HG02885 (cell line): ENCODE results near the gene SLC32A1.

Source experiments
- ATAC-seq: cut with Tn5 transposase; IDR thresholded peaks from one replicate; pipeline ENCODE4 v1.9.1; 2021; ENCODE audit warnings: mild to moderate bottlenecking; ENCODE audit not compliant: unreplicated experiment, poor library complexity

SLC32A1 gene, protein sequence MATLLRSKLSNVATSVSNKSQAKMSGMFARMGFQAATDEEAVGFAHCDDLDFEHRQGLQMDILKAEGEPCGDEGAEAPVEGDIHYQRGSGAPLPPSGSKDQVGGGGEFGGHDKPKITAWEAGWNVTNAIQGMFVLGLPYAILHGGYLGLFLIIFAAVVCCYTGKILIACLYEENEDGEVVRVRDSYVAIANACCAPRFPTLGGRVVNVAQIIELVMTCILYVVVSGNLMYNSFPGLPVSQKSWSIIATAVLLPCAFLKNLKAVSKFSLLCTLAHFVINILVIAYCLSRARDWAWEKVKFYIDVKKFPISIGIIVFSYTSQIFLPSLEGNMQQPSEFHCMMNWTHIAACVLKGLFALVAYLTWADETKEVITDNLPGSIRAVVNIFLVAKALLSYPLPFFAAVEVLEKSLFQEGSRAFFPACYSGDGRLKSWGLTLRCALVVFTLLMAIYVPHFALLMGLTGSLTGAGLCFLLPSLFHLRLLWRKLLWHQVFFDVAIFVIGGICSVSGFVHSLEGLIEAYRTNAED

DNA sequence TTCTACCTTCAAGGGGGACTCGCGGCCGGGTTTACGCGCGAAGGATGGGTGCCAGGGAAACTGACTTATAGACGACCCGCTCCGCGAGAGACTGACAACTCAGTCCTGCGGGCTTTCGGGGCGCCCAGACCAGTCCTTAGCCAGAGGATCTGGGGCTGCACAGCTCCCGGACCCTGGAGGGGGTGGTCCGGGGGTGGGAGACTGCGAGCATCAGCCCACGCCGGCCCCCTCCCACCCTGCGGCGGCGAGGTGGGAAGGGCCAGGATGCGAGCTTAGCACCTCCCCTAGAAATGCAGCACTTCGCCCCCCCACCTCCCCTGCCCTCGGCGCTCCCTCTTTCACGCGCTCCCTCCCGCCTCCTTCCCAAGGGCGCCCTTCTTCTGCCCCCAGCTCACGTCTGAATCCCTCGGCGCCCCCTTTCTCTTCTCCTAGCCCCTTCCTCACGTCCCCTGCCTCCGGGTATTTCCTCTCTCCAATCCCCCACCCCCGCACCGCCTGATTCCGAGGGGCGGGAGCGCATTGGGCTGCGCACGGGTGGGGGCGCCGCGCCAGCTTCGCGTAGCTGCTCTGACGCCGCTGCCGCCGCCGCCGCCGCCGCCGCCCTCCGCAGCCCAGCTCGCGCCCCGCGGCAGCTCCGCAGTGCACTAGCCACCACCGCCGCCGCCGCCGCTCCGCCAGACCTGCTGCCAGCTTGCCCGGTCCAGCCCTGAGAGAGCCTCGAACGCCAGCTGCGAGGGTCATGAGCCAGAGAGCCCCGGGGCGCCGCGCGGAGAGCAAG lies at the start of gene SLC32A1:
TSS of gene SLC32A1 (plus strand) at position 639 of the 778 bp plus-strand sequence. CDS start 239 bp downstream, outside the sequence.
- ATAC-seq = no peak

DNA sequence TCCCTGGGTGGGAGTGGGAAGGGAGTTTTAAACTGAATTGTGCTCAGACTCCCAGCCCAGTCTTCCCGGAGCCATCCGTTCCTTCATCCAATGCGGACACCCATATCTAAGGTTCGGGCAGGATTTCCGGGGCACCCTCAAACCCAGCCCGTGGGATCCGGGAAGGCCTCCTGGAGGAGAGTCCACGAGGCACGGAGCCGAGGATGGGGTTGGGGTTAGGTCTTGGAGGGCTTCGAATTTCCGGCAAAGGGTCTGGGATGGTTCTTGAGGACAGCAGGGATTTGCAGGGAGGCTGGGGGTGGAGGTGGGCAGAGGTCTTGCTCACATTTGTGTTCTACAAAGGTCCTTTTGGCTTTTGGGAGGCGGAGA lies 49.5 kb upstream of the SLC32A1 start:
- ATAC-seq = no peak

DNA sequence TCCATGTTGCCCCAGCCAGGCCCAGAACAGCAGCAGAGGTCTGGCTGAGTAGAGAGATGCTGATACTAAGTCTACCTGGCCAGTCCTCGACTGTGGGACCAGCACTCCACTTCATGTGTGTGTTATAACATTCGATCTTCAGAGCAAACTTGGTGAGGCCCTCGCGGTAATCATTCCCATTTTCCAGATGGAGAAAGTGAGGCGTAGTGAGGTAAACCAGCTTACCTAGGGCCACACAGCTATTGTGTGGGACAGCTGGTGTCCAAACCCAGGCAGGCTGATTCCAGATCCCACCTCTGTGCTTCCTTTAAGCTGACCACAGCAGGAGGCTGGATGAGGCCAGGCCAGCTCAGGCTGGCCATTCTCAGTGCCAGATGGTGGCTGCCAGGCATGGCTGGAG lies 47.7 kb upstream of the SLC32A1 start:
- no peak for ATAC-seq

DNA sequence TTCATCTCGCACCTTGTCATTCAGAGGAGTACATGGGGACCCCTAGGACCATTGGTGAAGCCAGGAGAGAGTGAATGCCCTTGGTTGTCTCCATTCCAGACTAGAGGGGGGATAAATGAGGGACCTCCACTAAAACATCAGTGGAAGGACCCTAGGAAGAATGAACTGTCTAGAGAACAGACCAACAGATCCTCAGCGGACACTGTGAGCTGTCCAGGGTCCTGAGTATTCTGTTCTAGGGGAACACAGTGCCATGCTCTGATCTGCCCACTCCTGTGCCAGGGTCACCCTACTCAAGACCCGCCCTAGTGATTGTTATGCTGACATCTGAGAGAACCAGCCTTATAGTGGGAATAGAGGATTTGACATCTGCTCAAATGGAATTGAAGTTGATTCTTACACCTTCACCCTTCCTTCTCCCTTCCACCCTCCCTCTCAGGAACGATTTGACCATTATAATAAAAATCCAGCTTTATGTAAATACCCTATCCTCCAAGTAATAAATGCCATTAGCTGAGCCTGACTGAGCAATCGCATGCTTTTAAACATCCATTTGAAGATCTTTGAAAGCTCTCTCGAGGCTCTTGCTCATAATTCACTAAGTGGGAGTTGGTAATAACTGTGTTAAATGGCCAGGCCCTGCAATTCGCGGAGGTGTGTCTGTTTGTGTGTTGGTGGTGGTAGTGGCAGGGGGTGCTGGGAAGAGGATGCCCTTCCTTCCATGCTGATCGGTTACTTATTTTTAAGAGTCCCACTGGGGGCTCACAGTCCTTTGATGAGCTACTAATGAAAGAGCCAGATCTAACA lies 43.6 kb upstream of the SLC32A1 start:
- no peak for ATAC-seq

DNA sequence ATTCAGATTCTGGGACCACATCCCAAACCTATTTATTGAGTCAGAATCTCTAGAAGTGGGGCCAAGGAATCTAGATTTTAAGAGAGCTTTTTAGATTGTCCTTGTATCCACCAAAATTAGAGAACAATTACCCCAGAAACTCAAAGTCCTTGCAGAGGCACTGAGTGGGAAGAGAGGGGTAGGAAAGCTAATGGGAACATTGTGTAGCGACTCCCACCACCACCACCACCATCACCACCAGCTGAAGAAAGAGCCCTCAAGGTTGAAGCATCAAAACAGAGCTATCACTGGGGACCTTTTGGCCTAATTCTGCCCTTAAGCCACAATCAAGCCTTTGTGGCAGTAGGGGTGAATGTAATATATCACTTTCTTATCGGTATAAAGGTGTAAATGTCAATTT lies 39.0 kb upstream of the SLC32A1 start:
- no peak for ATAC-seq

DNA sequence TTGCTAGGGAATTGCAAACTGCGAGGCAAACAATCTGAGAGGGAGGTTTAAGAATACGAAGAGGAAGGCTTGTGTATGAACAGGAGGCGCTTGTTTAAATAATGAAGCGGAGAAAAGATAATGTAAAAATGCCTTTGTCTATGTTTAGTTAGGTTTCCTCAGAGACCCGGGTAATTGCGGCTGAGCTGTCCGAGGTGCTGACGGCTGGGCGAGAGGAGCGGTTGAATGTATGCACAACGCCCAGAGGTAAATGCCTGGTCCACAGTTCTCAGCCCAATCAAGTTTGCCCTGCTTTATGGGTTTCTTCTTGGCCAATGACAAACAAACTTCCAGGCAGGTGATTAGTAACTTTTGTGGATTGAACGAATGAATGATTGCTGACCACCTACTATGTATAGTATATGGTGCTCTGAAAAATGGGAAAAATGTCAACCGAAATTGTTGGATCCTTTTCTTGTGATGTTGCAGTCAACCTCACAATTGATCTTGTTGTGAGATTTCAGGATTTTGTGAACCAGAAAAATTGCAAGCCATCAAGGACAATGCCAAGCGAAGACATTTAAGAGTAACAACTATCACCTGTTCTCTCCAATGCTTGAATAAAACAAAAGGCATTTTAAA lies 38.3 kb upstream of the SLC32A1 start:
- ATAC-seq = no peak

DNA sequence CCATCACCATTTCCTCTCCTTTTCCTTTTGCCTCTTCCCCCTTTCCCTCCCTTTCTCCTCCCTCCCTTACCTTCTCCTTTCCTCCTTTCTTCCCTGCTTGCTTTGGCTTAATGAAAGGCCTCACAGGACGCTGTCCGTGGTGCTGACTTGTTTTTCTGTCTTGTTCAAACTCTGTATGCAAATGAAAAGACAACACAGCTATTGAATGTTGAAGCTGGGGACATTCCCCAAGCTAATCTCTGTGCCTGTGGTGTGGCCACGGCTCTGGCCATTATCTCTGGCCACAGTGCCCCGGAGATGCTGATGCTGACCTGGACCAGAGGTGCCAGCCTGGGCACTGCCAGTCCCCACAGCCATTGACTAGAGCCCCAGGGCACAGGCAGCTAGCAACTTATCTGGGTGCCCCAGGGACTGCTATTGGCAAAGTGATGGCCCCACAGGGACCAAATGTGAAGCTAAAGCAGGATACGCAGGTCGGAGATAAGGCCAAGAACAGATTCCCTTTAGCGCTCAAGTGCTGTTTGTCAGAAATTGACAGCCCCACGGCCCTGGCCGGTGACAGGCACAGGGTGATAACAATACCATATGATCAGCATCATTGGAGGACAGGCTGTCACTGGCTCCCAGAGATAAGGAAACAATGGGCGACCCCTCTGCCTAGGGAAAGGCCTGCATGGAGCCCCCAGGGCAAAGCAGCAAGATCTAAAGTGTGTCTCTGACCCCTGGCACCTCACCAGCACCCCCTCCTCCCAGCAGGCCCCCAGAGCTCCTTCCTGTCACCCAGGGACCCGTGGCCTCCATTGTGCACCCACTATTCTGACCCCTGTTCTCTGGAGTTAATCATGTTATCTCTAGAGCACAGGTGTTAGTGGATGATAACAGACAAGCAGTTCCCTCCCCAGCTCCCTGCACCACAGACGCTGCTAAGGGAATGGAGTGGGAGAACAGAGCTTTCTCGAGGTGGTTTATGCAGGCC lies 31.6 kb upstream of the SLC32A1 start:
- no peak for ATAC-seq

DNA sequence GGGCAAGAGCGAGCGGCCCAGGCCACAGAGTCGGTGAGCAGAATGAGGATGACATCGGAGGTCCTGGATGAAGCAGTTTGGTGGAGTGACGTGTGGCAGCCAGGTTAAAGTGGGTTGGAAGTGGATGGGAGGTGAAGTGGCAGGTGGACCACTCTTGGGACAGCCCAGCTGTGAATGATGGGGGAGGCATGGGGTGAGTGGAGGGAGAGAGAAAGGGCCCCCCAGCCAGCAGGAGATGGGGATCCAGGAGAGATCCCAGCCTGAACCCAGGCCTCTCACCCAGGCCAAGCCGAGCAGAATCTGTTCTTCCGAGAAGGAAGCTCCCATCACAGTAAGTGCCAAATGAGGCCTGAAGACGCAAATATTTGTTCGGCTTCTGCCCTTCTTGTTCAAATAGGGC lies 27.0 kb upstream of the SLC32A1 start:
- ATAC-seq = no peak

DNA sequence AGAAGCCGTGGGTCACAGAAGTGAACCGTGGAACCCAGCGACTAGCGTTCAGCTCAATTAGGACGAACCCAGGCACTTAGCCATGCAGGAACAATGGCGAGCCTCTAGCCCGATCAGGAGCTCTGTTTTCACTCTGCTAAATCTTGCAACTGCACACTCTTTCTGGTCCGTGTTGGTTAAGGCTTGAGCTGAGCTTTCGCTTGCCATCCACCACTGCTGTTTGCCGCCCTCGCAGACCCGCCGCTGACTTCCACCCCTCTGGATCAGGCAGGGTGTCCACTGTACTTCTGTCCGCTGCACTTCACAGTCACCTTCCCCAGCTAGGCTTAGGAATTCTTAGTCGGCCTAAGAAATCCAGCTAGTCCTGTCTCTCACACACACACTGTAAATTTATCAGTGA lies 25.7 kb upstream of the SLC32A1 start:
- no peak for ATAC-seq

DNA sequence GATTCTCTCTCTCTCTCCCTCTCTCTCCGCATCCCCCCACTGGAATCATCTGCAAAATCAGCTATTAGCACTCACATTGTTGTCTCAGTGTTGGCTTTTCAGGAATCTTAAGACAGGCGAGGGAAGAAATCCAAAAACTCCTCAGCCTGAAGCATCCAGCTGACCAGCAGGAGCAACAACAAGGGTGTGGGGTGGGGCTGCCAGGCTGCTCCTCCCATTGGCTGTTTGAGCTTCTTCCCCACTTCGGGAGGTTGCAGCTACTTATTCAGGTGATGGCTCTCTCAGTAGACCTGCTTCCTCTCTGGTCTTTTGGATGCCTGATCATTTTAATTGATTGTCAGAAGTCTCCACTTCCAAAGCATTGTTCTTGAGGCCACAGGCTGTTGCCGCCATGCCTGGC lies 24.1 kb upstream of the SLC32A1 start:
- ATAC-seq = no peak

DNA sequence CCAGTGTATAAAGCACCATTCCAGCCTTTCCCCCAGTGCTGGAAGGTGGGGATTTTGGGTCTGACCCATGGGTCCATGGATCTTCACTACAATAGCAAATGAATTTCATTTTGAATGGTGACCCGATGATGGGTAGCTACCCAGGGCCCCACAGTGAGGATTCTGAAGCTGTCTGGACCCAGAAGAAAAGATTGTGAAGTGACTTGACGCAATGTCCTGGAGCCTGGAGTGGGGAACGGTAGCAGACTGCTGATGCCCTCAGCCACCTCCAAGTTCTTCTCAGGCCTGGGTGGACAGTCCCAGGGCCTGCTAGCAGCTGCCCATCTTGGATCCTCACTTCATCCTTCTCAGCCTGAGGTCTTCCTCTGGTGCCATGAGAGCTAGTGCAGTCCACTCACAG lies 23.4 kb upstream of the SLC32A1 start:
- no peak for ATAC-seq

DNA sequence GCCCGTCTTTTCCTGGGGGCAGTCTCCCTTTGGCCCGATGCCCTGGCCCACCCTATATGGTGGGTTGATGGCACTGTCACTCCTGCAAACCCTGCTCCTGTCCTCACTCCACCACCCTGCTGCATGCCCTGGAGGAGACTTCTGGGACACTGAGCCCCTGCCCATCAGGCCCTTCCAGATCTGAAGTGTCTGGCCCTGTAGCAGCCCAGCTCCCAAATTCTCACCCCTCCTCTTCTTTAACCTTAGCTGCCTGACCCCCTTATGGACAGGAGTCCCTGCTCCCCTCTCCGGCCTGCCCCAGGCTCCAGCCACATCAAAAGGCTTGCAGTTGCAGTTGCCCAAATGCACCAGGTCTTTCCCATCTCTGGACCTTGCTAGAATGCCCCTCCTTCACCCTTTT lies 20.8 kb upstream of the SLC32A1 start:
- ATAC-seq = no peak

DNA sequence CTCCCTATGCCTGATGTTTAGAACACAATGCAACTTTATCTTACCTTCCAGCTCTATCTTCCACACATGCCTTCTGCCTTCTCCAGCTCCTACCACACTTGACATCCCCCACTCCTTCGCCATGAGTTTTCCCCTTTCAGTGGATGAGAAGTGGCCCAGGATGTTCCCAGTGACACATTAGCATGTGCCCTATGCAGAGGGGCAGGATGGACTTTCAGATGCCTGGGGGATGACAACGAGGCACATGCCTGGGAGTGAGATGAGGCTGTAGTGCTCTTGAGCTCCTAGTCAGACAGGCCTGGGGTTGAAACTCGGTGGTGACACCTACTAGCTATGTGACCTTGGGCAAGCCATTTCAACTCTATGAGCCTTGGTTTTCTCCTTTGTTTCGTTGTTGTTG lies 20.1 kb upstream of the SLC32A1 start:
- ATAC-seq = no peak

DNA sequence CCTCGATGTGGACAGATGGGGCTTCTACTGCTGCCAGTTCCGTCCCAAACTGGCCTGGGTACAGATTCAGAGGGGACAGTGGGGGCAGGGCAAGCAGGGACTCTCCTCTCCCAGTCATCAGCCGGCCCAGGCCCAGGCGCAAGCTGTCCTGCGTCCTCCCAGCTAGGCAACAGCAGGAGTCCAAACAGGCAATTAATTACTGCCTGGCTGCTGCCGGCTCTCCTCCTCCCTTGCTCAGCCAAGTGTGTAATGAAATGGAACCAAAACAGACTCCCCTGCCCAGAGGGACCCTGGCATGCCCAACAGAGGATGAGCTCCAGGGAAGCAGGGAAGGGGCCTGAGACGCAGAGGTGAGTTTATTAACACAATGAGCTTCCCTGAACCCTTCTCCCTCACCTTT lies 17.8 kb upstream of the SLC32A1 start:
- ATAC-seq = no peak

DNA sequence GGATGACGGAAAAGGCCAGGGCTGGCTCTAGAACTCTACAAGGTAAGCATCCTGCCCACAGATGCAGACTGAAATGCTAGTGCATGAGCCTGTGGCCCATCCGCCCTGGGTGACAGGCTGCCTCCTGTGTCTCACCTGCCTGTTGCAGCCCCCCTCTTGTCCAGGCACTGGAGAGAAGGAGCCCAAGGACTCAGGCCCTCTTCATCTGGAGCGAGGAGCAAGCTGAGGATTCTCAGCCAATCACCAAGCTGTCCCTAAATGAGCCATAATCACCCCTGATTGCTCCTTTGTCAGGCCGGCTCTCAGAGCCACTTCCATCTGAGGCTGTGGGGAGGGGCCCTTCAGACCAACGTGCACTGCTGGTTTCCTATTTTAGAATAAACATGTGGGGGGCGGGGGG lies 10.0 kb upstream of the SLC32A1 start:
- ATAC-seq = no peak

DNA sequence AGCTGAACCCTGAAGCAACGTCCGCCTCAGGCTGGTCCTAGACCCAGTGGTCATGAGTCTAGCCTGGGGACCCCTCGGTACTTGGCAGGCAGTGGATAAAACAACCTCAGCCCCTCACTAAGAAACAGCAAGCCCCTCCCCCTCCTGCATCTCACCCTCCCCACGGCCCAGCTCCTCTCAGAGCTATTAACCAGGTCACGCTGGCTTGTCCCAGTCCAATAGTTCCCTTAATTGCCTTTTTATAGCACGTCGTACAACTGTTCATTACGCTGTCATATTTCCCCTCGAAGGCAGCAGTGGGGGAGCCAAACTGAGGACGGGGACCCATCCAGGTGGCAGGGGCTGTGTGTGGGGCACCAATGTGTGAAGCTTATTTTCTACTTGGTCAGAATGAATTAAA lies 8.6 kb upstream of the SLC32A1 start:
- ATAC-seq = no peak

DNA sequence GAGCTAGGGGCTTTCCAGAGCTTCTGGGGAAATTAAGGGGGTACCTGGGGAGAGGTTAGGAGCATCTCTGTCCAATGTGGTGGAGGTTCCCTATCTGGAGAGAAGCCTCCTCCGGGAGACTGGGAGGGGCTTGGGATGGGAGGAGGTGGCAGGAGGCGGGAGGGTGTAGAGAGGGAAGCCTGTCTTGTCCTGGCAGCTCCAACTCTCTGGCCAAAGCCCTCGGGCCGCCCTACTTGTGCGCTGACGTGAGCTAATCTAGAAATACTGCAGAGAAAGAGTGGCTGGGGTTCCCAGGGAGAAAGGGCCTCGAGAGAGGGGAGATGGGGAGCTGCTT lies 1.6 kb upstream of the SLC32A1 start:
- ATAC-seq = no peak

DNA sequence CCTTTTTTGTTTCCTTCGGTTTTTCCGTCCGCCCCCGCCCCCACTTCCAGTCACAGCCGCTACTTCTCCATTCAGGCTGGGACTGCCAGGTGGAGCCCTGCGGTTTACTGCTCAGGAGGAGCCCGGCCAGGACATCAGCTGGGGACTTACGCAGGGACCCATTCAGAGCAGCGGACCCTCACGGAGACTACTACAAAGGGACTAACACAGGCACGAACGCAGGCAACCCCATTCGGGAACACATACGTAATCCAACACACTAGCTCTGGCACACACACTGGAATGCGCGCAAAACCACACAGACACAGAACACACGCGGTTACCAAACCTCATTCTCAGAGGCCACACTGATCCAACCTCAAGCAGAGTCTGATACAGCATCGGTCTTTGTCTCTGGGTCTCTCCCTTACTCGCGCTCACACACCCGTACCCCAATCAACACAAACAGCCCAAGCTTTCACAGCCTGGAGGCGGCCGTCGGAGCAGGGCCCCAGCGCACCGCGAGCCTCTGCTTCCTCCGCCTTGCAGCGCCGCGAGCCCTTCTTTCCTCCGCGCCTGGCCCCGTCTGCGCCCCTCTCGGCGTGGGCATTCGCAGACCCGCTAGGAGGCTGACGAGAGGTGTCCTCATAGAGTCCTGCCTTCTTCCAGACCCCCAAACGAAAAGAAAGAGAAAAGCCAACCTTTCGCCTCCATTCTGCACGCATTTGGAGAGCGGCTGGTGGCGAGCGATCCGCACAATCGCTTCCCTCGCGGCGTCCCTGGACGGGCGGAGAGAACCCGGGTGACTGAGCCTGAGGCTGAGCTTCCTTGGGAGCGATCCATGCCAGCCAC lies 1.1 kb upstream of the SLC32A1 start:
- no peak for ATAC-seq
